GM12878 (cell line): Measurements from ENCODE around the gene SFXN5. TPM values are rescaled to one million over a fixed set of nuclear protein-coding genes. Genes with fewer than 3 reads are reported as not detected.

Source experiments
- ATAC-seq: fragments of 200-7000 bp; cut with Tn5 transposase; 3 replicates; pipeline ENCODE4 v1.9.1; 2020; ENCODE audit warnings: mild to moderate bottlenecking, moderate library complexity
- BruUV-seq: library from RNA; stranded (reverse); fragments of 400-500 nt; replicated peaks from 2 replicates; lab custom pipeline; 2021; lab: Mats Ljungman, UMichigan
- CTCF ChIA-PET: fragments of 300-600 bp; sonication (Branson Sonifier 250); formaldehyde crosslinking; extraction: SDS; loops from one replicate; lab custom pipeline; 2021; ENCODE audit warnings: inconsistent platforms; lab: Yijun Ruan, JAX
- POLR2A ChIA-PET: fragments of 350-600 bp; formaldehyde crosslinking; extraction: SDS; loops from one replicate; lab custom pipeline; 2021; ENCODE audit warnings: inconsistent platforms; lab: Charles Lee
- RAD21 ChIA-PET: fragments of 300-600 bp; sonication (Branson Sonifier 250); formaldehyde crosslinking; loops from one replicate; lab custom pipeline; 2023; ENCODE audit warnings: antibody characterized with exemption; ENCODE audit not compliant: unreplicated experiment; lab: Charles Lee
- SMC1A ChIA-PET: fragments of 300-600 bp; sonication (Branson Sonifier 250); formaldehyde crosslinking; loops from one replicate; lab custom pipeline; 2023; ENCODE audit not compliant: unreplicated experiment, uncharacterized antibody; lab: Charles Lee
- DNase-seq: peaks from one replicate; pipeline ENCODE4 v3.0.0-alpha.2; 2011; ENCODE audit warnings: low read depth, low spot score
- FAIRE-seq: peaks from 3 replicates; lab custom pipeline; 2011; peaks lifted over from hg19 to GRCh38; lab: Jason Lieb, UNC
- H2AFZ ChIP-seq: 2 replicates; pipeline ENCODE4 v1.6.0; 2011; ENCODE audit warnings: low read depth, low read length, control low read depth; ENCODE audit not compliant: control insufficient read depth
- H3K27ac ChIP-seq: 2 replicates; pipeline ENCODE4 v1.5.1; 2011; ENCODE audit warnings: control low read depth; ENCODE audit not compliant: control insufficient read depth, insufficient read depth
- H3K27me3 ChIP-seq, 2 experiments: replicated peaks in 1 of 2; 2 replicates each; pipeline versions ENCODE4 v1.6.0 to v1.6.1; 2011; ENCODE audit warnings: low read length in 1 of 2; ENCODE audit not compliant: control insufficient read depth in 2 of 2, insufficient read depth in 2 of 2
- H3K36me3 ChIP-seq, 2 experiments: 2 replicates each; pipeline ENCODE4 v1.5.1; 2011; ENCODE audit warnings: low read length in 1 of 2; ENCODE audit not compliant: control insufficient read depth in 2 of 2, insufficient read depth in 2 of 2
- H3K4me1 ChIP-seq: 2 replicates; pipeline ENCODE4 v1.6.1; 2011; ENCODE audit warnings: mild to moderate bottlenecking, low read length, moderate library complexity, mixed read lengths; ENCODE audit not compliant: control insufficient read depth, insufficient read depth
- H3K4me2 ChIP-seq: 2 replicates; pipeline ENCODE4 v1.6.0; 2011; ENCODE audit warnings: control low read depth; ENCODE audit not compliant: control insufficient read depth, insufficient read depth
- H3K4me3 ChIP-seq: fragments of 200-600 bp; sonication (generic); 2 replicates; pipeline ENCODE4 v1.5.1; 2016
- H3K79me2 ChIP-seq: 2 replicates; pipeline ENCODE4 v1.6.0; 2011; ENCODE audit warnings: low read length; ENCODE audit not compliant: control insufficient read depth, insufficient read depth
- H3K9ac ChIP-seq: 2 replicates; pipeline ENCODE4 v1.8.0; 2011; ENCODE audit warnings: low read length, control low read depth, mixed read lengths; ENCODE audit not compliant: control insufficient read depth, insufficient read depth
- H3K9me3 ChIP-seq: replicated peaks from 3 replicates; pipeline ENCODE4 v1.5.1; 2011; ENCODE audit warnings: mild to moderate bottlenecking, low read length; ENCODE audit not compliant: control insufficient read depth, insufficient read depth
- H4K20me1 ChIP-seq: 2 replicates; pipeline ENCODE4 v1.6.0; 2011; ENCODE audit not compliant: control insufficient read depth, insufficient read depth
- BHLHE40 ChIP-seq, 2 experiments: fragments of 450-650 bp in 1 of 2; IDR thresholded peaks; 2 replicates each; pipeline ENCODE4 v1.6.1; 2011 to 2017; ENCODE audit warnings: low read depth in 2 of 2, borderline replicate concordance in 1 of 2, improper control_type of control experiment in 1 of 2, low read length in 1 of 2, mild to moderate bottlenecking in 1 of 2
- CHD4 ChIP-seq: fragments of 200-600 bp; sonication (generic); IDR thresholded peaks from 2 replicates; pipeline ENCODE4 v1.6.1; 2016; ENCODE audit warnings: mild to moderate bottlenecking
- CREM ChIP-seq: IDR thresholded peaks from 2 replicates; pipeline ENCODE4 v1.6.1; 2014; ENCODE audit warnings: antibody characterized with exemption, low read depth
- RBBP5 ChIP-seq: fragments of 200-600 bp; sonication (generic); conservative IDR thresholded peaks from 2 replicates; pipeline ENCODE4 v1.6.1; 2016
- RUNX3 ChIP-seq: IDR thresholded peaks from 2 replicates; pipeline ENCODE4 v1.6.1; 2012; ENCODE audit warnings: low read length, inconsistent platforms
- YY1 ChIP-seq: IDR thresholded peaks from 2 replicates; pipeline ENCODE4 v1.6.1; 2011; ENCODE audit warnings: low read depth, mild to moderate bottlenecking, low read length
- WGBS: methylation state at CpG from one replicate; pipeline ENCODE4 v1.1.6; 2016; ENCODE audit warnings: low lambda C conversion rate; ENCODE audit not compliant: insufficient replicate concordance, insufficient coverage; ENCODE audit errors: missing lambda C conversion rate; 5-methylcytosine and 5-hydroxymethylcytosine counted together
- in situ Hi-C: fragments of 300-500 bp; cut with MboI; formaldehyde crosslinking; loops from 9 replicates; pipeline ENCODE4 v1.14.3; 2018; ENCODE audit warnings: mixed read lengths
- intact Hi-C: fragments of 100-400 bp; cut with micrococcal nuclease; formaldehyde crosslinking; loops from one replicate; pipeline ENCODE4 v1.14.2; 2022; ENCODE audit not compliant: unreplicated experiment
- polyA plus RNA-seq, 11 experiments: library from polyadenylated mRNA; depleted of rRNA in 4 of 11; unstranded in 6 of 11; stranded (reverse) in 5 of 11; fragments of >200 nt; fragmentation: Nextera tagmentation in 4 of 11; fragmentation: Illumina TruSeq in 1 of 11; extraction: Ambion mirVana in 4 of 11; extraction: Trizol in 1 of 11; gene quantifications; 1 replicate in 1 of 11; 2 replicates in 10 of 11; pipeline versions ENCODE4 v1.2.1 to v1.2.3, GENCODE V29; 2011 to 2016; ENCODE audit warnings: inconsistent platforms in 2 of 11, missing spikeins in 2 of 11, low read depth in 1 of 11
- total RNA-seq, 4 experiments: library from RNA; depleted of rRNA in 3 of 4; stranded (reverse); fragments of >200 nt in 3 of 4; fragmentation: Illumina TruSeq in 1 of 4; extraction: Trizol in 1 of 4; gene quantifications; 2 replicates each; pipeline versions ENCODE4 v1.2.1 to v1.2.3, GENCODE V29; 2013 to 2021
- TF ChIP-seq, protein P1 (sequence below): fragments of 450-650 bp; IDR thresholded peaks from 2 replicates; pipeline ENCODE4 v1.6.1; 2018; ENCODE audit warnings: mild to moderate bottlenecking, low read depth, moderate library complexity; ENCODE audit not compliant: partially characterized antibody
- TF ChIP-seq, protein P2 (sequence below): fragments of 450-650 bp; IDR thresholded peaks from 2 replicates; pipeline ENCODE4 v1.6.1; 2017; ENCODE audit warnings: low read depth, mild to moderate bottlenecking, moderate library complexity

Gene SFXN5
- total and polyA plus RNA-seq, 10 of the 15 experiments (the other 5 are each of a cell fraction or from before 2014, with no cell fraction given), result 3.3 to 15.9 (median 11.2) TPM

DNA sequence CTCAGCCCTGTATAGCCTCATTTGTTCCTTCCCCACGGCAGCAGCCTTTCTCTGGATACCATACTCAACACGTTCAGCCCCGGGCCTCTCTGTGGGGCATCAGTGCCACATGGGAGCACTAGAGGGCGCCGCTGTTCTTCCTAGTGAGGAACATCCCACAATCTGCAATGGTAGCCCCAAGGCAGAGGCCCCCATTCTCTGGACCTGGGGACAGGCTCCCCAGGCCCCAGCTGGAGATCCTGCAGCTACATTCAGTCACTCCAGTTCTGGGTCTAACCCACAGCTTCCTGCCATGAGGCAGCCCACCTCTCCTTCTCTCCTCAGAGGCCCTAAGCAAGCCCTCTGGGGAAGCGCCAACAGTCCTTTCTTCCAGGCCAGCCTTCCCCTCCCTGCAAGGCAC, 14.2 kb upstream of the SFXN5 start (continued):
- no peak for TF ChIP-seq RBBP5
- peak; percentile 39; the same call in 1 of the 2 replicates for TF ChIP-seq RUNX3
- TF ChIP-seq YY1, result peak; percentile 79
- TF ChIP-seq CREM, result no peak

DNA sequence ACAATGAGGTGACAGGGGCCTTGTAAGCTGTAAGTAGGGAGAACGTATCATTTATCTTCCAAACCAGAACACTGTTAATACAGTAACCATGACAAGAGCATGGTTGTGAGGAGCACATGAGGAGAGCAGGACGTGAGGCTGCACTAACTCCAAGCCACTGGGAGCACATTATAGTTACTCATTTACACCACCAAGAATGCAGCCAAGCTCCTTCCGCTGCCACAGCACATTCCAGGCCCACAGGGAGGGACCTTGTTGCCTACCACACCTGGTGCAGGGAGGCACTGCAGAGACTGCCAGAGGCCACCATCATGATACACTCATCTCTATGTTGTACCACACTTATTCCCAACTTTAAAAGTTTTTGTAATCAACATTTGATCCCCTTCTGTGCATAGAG, 13.5 kb upstream of the SFXN5 start:
- no peaks in the 10 kb centered on the region for H3K79me2 ChIP-seq

More for the DNA sequence above, 13.5 kb upstream of the SFXN5 start:
- Histone ChIP-seq H3K4me2 (no peak overlapping the region), H3K9me3 (no peaks in the 10 kb centered on the region), H2AFZ (no peak overlapping the region), H3K27me3 (peaks cover 0 to 1% of the 10 kb centered on the region in 2 experiments; a peak in 2 of 4 replicates), H3K27ac (no peak overlapping the region), H3K9ac (no peak overlapping the region), H3K36me3 (no peaks in the 10 kb centered on the region), H3K4me1 (no peaks in the 10 kb centered on the region), H4K20me1 (no peaks in the 10 kb centered on the region), H3K4me3 (no peak overlapping the region)
- in situ Hi-C loops (loop anchor here (5.0 kb wide), 1 partner anchor 77 kb away; no protein-coding TSS in a partner anchor), intact Hi-C loops (loop anchor here (1.0 to 2.0 kb wide), 3 partner anchors 78 to 127 kb away; no protein-coding TSS in a partner anchor)
- ChIA-PET CTCF (interaction anchor here (0.9 to 4.0 kb wide), 13 partner anchors 14 to 206 kb away, joined by 3 to 30 read pairs (median 4); no protein-coding TSS in a partner anchor), RAD21 (interaction anchor here (1.0 to 3.2 kb wide), 3 partner anchors 62 to 192 kb away, joined by 3 to 19 read pairs (median 4); no protein-coding TSS in a partner anchor), SMC1A (interaction anchor here (0.7 to 2.4 kb wide), 5 partner anchors 23 to 128 kb away, joined by 3 to 18 read pairs (median 4); no protein-coding TSS in a partner anchor), POLR2A (interaction anchor here (1.8 kb wide), 1 partner anchor 127 kb away, joined by 4 read pairs; no protein-coding TSS in a partner anchor)
- DNase-seq (no peak), ATAC-seq (no peak), FAIRE-seq (no peak)
- BruUV-seq, result no TSS peak
- TF ChIP-seq, protein P1, sequence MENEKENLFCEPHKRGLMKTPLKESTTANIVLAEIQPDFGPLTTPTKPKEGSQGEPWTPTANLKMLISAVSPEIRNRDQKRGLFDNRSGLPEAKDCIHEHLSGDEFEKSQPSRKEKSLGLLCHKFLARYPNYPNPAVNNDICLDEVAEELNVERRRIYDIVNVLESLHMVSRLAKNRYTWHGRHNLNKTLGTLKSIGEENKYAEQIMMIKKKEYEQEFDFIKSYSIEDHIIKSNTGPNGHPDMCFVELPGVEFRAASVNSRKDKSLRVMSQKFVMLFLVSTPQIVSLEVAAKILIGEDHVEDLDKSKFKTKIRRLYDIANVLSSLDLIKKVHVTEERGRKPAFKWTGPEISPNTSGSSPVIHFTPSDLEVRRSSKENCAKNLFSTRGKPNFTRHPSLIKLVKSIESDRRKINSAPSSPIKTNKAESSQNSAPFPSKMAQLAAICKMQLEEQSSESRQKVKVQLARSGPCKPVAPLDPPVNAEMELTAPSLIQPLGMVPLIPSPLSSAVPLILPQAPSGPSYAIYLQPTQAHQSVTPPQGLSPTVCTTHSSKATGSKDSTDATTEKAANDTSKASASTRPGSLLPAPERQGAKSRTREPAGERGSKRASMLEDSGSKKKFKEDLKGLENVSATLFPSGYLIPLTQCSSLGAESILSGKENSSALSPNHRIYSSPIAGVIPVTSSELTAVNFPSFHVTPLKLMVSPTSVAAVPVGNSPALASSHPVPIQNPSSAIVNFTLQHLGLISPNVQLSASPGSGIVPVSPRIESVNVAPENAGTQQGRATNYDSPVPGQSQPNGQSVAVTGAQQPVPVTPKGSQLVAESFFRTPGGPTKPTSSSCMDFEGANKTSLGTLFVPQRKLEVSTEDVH, result no peak
- TF ChIP-seq, protein P2, sequence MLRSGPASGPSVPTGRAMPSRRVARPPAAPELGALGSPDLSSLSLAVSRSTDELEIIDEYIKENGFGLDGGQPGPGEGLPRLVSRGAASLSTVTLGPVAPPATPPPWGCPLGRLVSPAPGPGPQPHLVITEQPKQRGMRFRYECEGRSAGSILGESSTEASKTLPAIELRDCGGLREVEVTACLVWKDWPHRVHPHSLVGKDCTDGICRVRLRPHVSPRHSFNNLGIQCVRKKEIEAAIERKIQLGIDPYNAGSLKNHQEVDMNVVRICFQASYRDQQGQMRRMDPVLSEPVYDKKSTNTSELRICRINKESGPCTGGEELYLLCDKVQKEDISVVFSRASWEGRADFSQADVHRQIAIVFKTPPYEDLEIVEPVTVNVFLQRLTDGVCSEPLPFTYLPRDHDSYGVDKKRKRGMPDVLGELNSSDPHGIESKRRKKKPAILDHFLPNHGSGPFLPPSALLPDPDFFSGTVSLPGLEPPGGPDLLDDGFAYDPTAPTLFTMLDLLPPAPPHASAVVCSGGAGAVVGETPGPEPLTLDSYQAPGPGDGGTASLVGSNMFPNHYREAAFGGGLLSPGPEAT, result no peak
- TF ChIP-seq BHLHE40 (IDR thresholded peaks at IDR 0.05; ENCODE audit: borderline replicate concordance in 1 of 2, low read depth in 2 of 2, low read length in 1 of 2) (no peak), CHD4 (no peak)
- 50% methylated on average over 3 of the region's 3 CpGs for WGBS
